NT2/D1 (cell line): ENCODE results near the gene GPR50.

ENCODE experiments used
- DNase-seq: peaks from one replicate; pipeline ENCODE4 v3.0.0-alpha.2; 2011; ENCODE audit warnings: low read depth, low spot score
- H3K27me3 ChIP-seq: 2 replicates; pipeline ENCODE4 v1.6.0; 2011; ENCODE audit warnings: mild to moderate bottlenecking; ENCODE audit not compliant: insufficient read length, insufficient read depth
- H3K36me3 ChIP-seq: 2 replicates; pipeline ENCODE4 v1.6.1; 2011; ENCODE audit warnings: mild to moderate bottlenecking, low read length, mixed read lengths; ENCODE audit not compliant: insufficient read depth, insufficient read length
- H3K4me1 ChIP-seq: 2 replicates; pipeline ENCODE4 v1.5.1; 2011; ENCODE audit not compliant: insufficient read depth, insufficient read length
- H3K4me3 ChIP-seq: 2 replicates; pipeline ENCODE4 v1.5.1; 2011; ENCODE audit warnings: low read depth; ENCODE audit not compliant: insufficient read length
- H3K9ac ChIP-seq: 2 replicates; pipeline ENCODE4 v1.6.0; 2011; ENCODE audit warnings: low read depth; ENCODE audit not compliant: insufficient read length
- H3K9me3 ChIP-seq: 2 replicates; pipeline ENCODE4 v1.5.1; 2011; ENCODE audit warnings: mild to moderate bottlenecking, low read length; ENCODE audit not compliant: insufficient read depth
- SUZ12 ChIP-seq: IDR thresholded peaks from 2 replicates; pipeline ENCODE4 v1.6.1; 2011; ENCODE audit not compliant: insufficient read length, insufficient read depth; ENCODE audit errors: extremely low read depth
- YY1 ChIP-seq: IDR thresholded peaks from 2 replicates; pipeline ENCODE4 v1.6.1; 2011; ENCODE audit not compliant: insufficient read length, insufficient read depth
- ZNF274 ChIP-seq: IDR thresholded peaks from 2 replicates; pipeline ENCODE4 v1.6.1; 2011; ENCODE audit warnings: mild to moderate bottlenecking, low read depth, low read length

The GPR50 gene

DNA sequence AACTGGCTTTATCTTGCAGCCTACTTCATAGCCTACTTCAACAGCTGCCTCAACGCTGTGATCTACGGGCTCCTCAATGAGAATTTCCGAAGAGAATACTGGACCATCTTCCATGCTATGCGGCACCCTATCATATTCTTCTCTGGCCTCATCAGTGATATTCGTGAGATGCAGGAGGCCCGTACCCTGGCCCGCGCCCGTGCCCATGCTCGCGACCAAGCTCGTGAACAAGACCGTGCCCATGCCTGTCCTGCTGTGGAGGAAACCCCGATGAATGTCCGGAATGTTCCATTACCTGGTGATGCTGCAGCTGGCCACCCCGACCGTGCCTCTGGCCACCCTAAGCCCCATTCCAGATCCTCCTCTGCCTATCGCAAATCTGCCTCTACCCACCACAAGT lies 4.0 kb downstream of the GPR50 start:
- Histone ChIP-seq H3K9me3 (peaks cover 12% of the 10 kb centered on the region; the same call in 1 of the 2 replicates), H3K27me3 (peaks cover 21% of the 10 kb centered on the region), H3K36me3 (no peaks in the 10 kb centered on the region), H3K4me1 (no peaks in the 10 kb centered on the region), H3K4me3 (no peak overlapping the region), H3K9ac (no peak overlapping the region)
- TF ChIP-seq YY1 (no peak), ZNF274 (no peak), SUZ12 (no peak)
- DNase-seq: no peak

DNA sequence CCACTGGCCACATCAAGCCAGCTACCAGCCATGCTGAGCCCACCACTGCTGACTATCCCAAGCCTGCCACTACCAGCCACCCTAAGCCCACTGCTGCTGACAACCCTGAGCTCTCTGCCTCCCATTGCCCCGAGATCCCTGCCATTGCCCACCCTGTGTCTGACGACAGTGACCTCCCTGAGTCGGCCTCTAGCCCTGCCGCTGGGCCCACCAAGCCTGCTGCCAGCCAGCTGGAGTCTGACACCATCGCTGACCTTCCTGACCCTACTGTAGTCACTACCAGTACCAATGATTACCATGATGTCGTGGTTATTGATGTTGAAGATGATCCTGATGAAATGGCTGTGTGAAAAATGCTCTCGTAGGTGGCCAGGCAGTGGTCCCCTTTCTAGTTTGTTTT lies 4.7 kb downstream of the GPR50 start:
- H3K9me3 ChIP-seq: peaks cover 8% of the 10 kb centered on the region; the same call in 1 of the 2 replicates
- TF ChIP-seq YY1 (no peak), ZNF274 (no peak), SUZ12 (no peak)
- H3K27me3 ChIP-seq: peaks cover 15% of the 10 kb centered on the region

DNA sequence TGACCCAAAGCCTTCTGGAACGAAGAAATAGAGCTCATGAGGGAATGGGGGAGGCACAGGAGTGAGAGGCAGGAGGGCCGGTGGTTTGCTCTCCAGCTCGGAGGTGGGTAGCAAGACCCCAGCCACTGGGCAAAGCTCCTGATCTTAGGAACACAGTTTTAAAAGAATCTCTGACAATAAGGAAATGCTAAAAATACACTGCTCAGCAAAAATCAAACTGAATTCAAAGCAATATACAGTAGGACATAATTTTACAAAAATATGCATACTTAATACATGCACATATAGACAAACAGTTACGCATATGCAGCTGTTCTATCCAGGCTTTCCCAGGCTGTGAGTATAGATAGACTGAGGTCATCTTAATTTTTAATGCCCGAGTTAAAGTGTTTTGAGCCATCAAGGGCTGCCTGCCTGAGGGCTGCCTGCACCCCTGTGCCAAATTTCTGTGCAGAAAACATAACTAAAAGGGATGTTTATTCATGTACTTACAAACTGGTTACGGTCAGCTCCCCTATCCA lies 6.9 kb downstream of the GPR50 start:
- Histone ChIP-seq H3K9me3 (no peaks in the 10 kb centered on the region), H3K9ac (no peak overlapping the region), H3K4me3 (no peak overlapping the region), H3K27me3 (peaks cover 4% of the 10 kb centered on the region), H3K36me3 (no peaks in the 10 kb centered on the region), H3K4me1 (no peaks in the 10 kb centered on the region)
- no peak for TF ChIP-seq ZNF274
- no peak for DNase-seq

More for the DNA sequence above, 4.7 kb downstream of the GPR50 start:
- no peak for DNase-seq
- Histone ChIP-seq H3K36me3 (no peaks in the 10 kb centered on the region), H3K9ac (no peak overlapping the region), H3K4me3 (no peak overlapping the region), H3K4me1 (no peaks in the 10 kb centered on the region)

DNA sequence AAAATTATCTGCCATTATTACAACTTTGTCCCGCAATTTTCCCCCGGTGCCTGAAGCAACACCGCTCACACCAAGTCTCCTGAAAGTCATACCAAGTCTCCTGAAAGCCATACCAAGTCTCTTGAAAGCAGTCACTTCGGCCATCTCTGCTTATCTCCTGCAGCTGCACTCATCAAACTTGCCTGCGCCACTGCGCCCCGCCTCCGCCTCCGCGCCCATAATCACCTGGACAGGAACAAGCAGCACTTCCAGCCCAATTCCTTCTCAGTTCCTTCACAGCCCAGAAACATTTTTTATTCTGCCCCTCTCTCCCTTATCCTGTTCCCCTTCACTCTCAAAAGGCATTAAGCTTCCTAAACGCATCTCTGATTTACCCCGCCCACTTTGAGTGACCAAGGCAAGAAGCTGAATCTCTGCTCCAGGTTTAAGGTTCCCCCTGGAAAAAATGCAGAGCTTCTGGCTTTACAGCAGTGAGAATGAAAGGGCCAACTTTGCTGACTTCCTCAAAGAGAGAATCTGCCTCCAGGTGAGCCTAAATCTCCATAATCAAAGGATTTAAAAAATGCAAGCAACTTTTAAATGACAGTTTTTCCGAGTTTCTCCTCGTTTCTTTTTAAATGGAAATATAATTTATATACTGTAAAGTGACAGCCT lies 7.7 kb downstream of the GPR50 start:
- H3K36me3 ChIP-seq: no peaks in the 10 kb centered on the region
- H3K4me3 ChIP-seq: no peak overlapping the region
- no peaks in the 10 kb centered on the region for H3K9me3 ChIP-seq
- no peak overlapping the region for H3K9ac ChIP-seq
- TF ChIP-seq SUZ12: no peak
- no peak for TF ChIP-seq ZNF274
- TF ChIP-seq YY1: no peak
- no peaks in the 10 kb centered on the region for H3K4me1 ChIP-seq
- no peak for DNase-seq
- no peaks in the 10 kb centered on the region for H3K27me3 ChIP-seq

DNA sequence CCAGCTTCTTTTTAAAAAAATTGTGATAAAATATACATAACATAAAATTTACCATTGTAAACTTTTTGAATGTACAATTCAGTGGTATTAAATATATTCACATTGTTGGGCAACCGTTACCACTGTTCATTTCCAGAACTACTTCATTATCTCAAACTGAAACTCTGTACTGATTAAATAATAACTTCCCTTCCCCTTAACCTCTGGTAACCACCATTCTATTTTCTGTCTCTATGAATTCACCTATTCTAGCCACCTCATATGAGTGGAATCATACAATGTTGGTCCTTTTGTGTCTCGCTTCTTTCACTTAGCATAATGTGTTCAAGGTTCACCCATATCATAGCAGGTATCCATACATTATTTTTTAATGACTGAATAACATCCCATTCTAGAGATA lies 8.3 kb downstream of the GPR50 start:
- TF ChIP-seq SUZ12 (no peak), YY1 (no peak), ZNF274 (no peak)
- DNase-seq: no peak
- H3K36me3 ChIP-seq: no peaks in the 10 kb centered on the region
- H3K4me3 ChIP-seq: no peak overlapping the region
- H3K27me3 ChIP-seq: no peaks in the 10 kb centered on the region
- no peaks in the 10 kb centered on the region for H3K9me3 ChIP-seq
- no peak overlapping the region for H3K9ac ChIP-seq
- no peaks in the 10 kb centered on the region for H3K4me1 ChIP-seq

DNA sequence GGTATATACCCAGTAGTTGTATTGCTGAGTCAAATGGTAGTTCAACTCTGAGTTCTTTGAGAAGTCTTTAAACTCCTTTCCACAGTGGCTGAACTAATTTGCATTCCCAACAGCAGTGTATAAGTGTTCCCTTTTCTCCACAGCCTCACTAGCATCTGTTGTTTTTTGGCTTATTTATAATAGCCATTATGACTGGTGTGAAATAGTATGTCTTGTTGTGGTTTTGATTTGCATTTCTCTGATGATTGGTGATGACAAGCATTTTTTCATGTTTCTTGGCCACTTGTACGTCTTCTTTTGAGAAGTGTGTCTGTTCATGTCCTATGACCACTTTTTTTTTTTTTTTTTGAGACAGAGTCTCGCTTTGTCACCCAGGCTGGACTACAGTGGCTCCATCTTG lies 30.5 kb downstream of the GPR50 start:
- no peak for DNase-seq
- Histone ChIP-seq H3K9ac (no peak overlapping the region), H3K27me3 (no peaks in the 10 kb centered on the region), H3K4me3 (no peak overlapping the region), H3K36me3 (no peaks in the 10 kb centered on the region), H3K9me3 (no peaks in the 10 kb centered on the region), H3K4me1 (no peaks in the 10 kb centered on the region)
- TF ChIP-seq ZNF274: no peak

DNA sequence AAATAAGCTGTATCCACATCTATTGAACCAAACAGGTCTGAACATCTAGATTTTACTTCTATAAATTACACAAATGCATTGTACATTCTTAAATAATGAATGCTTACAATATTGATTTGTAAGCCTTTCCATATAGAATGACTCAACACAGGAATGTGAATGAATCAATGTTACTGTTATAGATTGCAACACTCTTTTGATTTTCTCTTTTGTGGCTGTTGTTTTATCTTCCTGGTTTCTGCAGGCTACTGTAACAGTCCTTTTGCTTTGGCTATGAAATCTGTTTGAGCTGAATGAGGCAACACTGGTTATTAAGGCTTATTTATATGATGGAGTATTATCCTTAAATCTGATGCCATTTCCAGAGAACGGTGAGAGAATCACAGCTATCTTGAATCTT lies 49.5 kb downstream of the GPR50 start:
- no peak for TF ChIP-seq ZNF274
- no peak for TF ChIP-seq SUZ12
- no peak for TF ChIP-seq YY1

More for the DNA sequence above, 49.5 kb downstream of the GPR50 start:
- no peaks in the 10 kb centered on the region for H3K4me1 ChIP-seq
- H3K4me3 ChIP-seq: no peak overlapping the region
- no peaks in the 10 kb centered on the region for H3K9me3 ChIP-seq
- H3K9ac ChIP-seq: no peak overlapping the region
- no peak for DNase-seq
- H3K36me3 ChIP-seq: no peaks in the 10 kb centered on the region
- H3K27me3 ChIP-seq: no peaks in the 10 kb centered on the region
